Caco-2 (cell line): ENCODE measurements around the gene EGFR. TPM values are rescaled to one million over a fixed set of nuclear protein-coding genes. Genes with fewer than 3 reads are reported as not detected.

ENCODE experiments used
- BruUV-seq: library from RNA; stranded (reverse); fragments of 400-500 nt; replicated peaks from 2 replicates; lab custom pipeline; 2021; lab: Mats Ljungman, UMichigan
- CTCF ChIA-PET: fragments of 300-600 bp; sonication (Branson Sonifier 250); formaldehyde crosslinking; loops from one replicate; lab custom pipeline; 2022; ENCODE audit warnings: antibody characterized with exemption; lab: Charles Lee
- POLR2A ChIA-PET: fragments of 300-600 bp; sonication (Branson Sonifier 250); formaldehyde crosslinking; loops from one replicate; lab custom pipeline; 2022; ENCODE audit warnings: antibody characterized with exemption; lab: Charles Lee
- DNase-seq, 2 experiments: peaks; one replicate each; pipeline versions ENCODE4 v3.0.0 to v3.0.0-alpha.2; 2020 to 2022
- H3K27me3 ChIP-seq: replicated peaks from 2 replicates; pipeline ENCODE4 v1.6.0; 2011; ENCODE audit warnings: low read length; ENCODE audit not compliant: control insufficient read depth, insufficient read depth
- H3K36me3 ChIP-seq: 2 replicates; pipeline ENCODE4 v1.5.1; 2011; ENCODE audit warnings: low read length; ENCODE audit not compliant: control insufficient read depth, insufficient read depth
- H3K4me1 ChIP-seq: fragments of 250-450 bp; sonication (Bioruptor Pico); 2 replicates; pipeline ENCODE4 v1.5.1; 2020; ENCODE audit warnings: mild to moderate bottlenecking
- H3K4me3 ChIP-seq: 2 replicates; pipeline ENCODE4 v1.5.1; 2011; ENCODE audit warnings: low read depth, mild to moderate bottlenecking, control low read depth, low read length
- H3K9me3 ChIP-seq: fragments of 250-450 bp; sonication (Bioruptor Pico); 2 replicates; pipeline ENCODE4 v1.5.1; 2020; ENCODE audit warnings: mild to moderate bottlenecking, moderate library complexity
- H3K27ac Mint-ChIP-seq: one replicate; pipeline ENCODE4 v1.8.0; 2022; ENCODE audit warnings: mixed read lengths; ENCODE audit not compliant: unreplicated experiment
- H3K27me3 Mint-ChIP-seq: one replicate; pipeline ENCODE4 v1.8.0; 2022; ENCODE audit warnings: mixed read lengths; ENCODE audit not compliant: insufficient read depth, unreplicated experiment
- H3K36me3 Mint-ChIP-seq: one replicate; pipeline ENCODE4 v1.8.0; 2022; ENCODE audit warnings: mild to moderate bottlenecking, mixed read lengths; ENCODE audit not compliant: insufficient read depth, unreplicated experiment
- H3K4me1 Mint-ChIP-seq: one replicate; pipeline ENCODE4 v1.8.0; 2022; ENCODE audit warnings: low read depth, mixed read lengths; ENCODE audit not compliant: unreplicated experiment
- H3K4me3 Mint-ChIP-seq: one replicate; pipeline ENCODE4 v1.8.0; 2022; ENCODE audit warnings: mild to moderate bottlenecking, moderate library complexity, mixed read lengths; ENCODE audit not compliant: unreplicated experiment
- H3K9me3 Mint-ChIP-seq: one replicate; pipeline ENCODE4 v1.8.0; 2022; ENCODE audit warnings: mixed read lengths; ENCODE audit not compliant: unreplicated experiment
- CTCF ChIP-seq, 2 experiments: fragments of 200-600 bp in 1 of 2; IDR thresholded peaks; 1 replicate in 1 of 2; 2 replicates in 1 of 2; pipeline versions ENCODE4 v1.5.1 to v1.8.0; 2011 to 2022; ENCODE audit warnings: antibody characterized with exemption in 1 of 2, control low read depth in 1 of 2, inconsistent platforms in 1 of 2, low read depth in 1 of 2, low read length in 1 of 2, mild to moderate bottlenecking in 1 of 2, moderate library complexity in 1 of 2; ENCODE audit not compliant: insufficient read depth in 1 of 2, severe bottlenecking in 1 of 2, unreplicated experiment in 1 of 2
- intact Hi-C: fragments of 100-400 bp; cut with micrococcal nuclease; formaldehyde crosslinking; loops from one replicate; pipeline ENCODE4 v1.10.0; 2022; ENCODE audit not compliant: unreplicated experiment
- total RNA-seq: library from RNA; stranded (reverse); gene quantifications from 2 replicates; pipeline ENCODE4 v1.2.3, GENCODE V29; 2022

Gene EGFR
- total RNA-seq, 1 experiment from 2014 or later = 60.1 TPM

- peaks cover 22% of the 10 kb centered on the region for H3K36me3 Mint-ChIP-seq
- Histone ChIP-seq H3K36me3 (no peaks in the 10 kb centered on the region), H3K27me3 (no peaks in the 10 kb centered on the region), H3K4me1 (peaks cover 66% of the 10 kb centered on the region), H3K4me3 (no peak overlapping the region), H3K9me3 (no peaks in the 10 kb centered on the region)
- peaks cover 46% of the 10 kb centered on the region for H3K4me1 Mint-ChIP-seq
- DNase-seq = peak in 1 of 2 experiments; percentile 47
- POLR2A ChIA-PET = interaction anchor here (0.6 to 1.1 kb wide), 3 partner anchors 12 to 119 kb away, joined by 4 to 7 read pairs (median 5); no protein-coding TSS in a partner anchor
- no peak for TF ChIP-seq CTCF (IDR thresholded peaks at IDR 0.05; ENCODE audit: insufficient read depth in 1 of 2, low read depth in 1 of 2, low read length in 1 of 2, severe bottlenecking in 1 of 2, unreplicated experiment in 1 of 2)
- no TSS peak for BruUV-seq
- CTCF ChIA-PET = interaction anchor here (0.6 to 2.7 kb wide), 2 partner anchors 13 to 20 kb away, joined by 3 to 10 read pairs; no protein-coding TSS in a partner anchor
- H3K27me3 Mint-ChIP-seq = no peaks in the 10 kb centered on the region
- peak overlapping the region; percentile 95 for H3K27ac Mint-ChIP-seq
- intact Hi-C loops = loop anchor here (1.0 to 5.0 kb wide), 5 partner anchors 18 to 293 kb away; no protein-coding TSS in a partner anchor
- H3K4me3 Mint-ChIP-seq = no peak overlapping the region
- no peaks in the 10 kb centered on the region for H3K9me3 Mint-ChIP-seq
Measured at GRCh38 chr7:55065079-55065478, 46.3 kb downstream of the EGFR start.

- TF ChIP-seq CTCF (IDR thresholded peaks at IDR 0.05; ENCODE audit: insufficient read depth in 1 of 2, low read depth in 1 of 2, low read length in 1 of 2, severe bottlenecking in 1 of 2, unreplicated experiment in 1 of 2) = no peak
- Mint-ChIP-seq H3K4me1 (peaks cover 50% of the 10 kb centered on the region), H3K4me3 (peak overlapping the region; percentile 50), H3K27me3 (no peaks in the 10 kb centered on the region), H3K36me3 (peaks cover 22% of the 10 kb centered on the region), H3K27ac (peak overlapping the region; percentile 95), H3K9me3 (no peaks in the 10 kb centered on the region)
- DNase-seq = peak; percentile 50 to 64
- Histone ChIP-seq H3K36me3 (no peaks in the 10 kb centered on the region), H3K4me3 (no peak overlapping the region), H3K27me3 (no peaks in the 10 kb centered on the region), H3K4me1 (peaks cover 69% of the 10 kb centered on the region), H3K9me3 (no peaks in the 10 kb centered on the region)
- ChIA-PET CTCF (interaction anchor here (0.6 to 2.7 kb wide), 5 partner anchors 12 to 190 kb away, joined by 3 to 10 read pairs (median 4); no protein-coding TSS in a partner anchor), POLR2A (interaction anchor here (0.6 to 1.1 kb wide), 5 partner anchors 12 to 119 kb away, joined by 3 to 7 read pairs (median 4); no protein-coding TSS in a partner anchor)
- intact Hi-C loops = loop anchor here (1.0 to 5.0 kb wide), 6 partner anchors 9 to 293 kb away; no protein-coding TSS in a partner anchor
- BruUV-seq = no TSS peak
Measured at GRCh38 chr7:55065511-55066229, 46.9 kb downstream of the EGFR start.

GRCh38 chr7:55066524-55066923 lies 47.7 kb downstream of the EGFR start:
- no TSS peak for BruUV-seq
- H3K4me3 ChIP-seq = no peak overlapping the region
- POLR2A ChIA-PET = interaction anchor here (0.9 kb wide), 1 partner anchor 122 kb away, joined by 3 read pairs; no protein-coding TSS in a partner anchor
- Mint-ChIP-seq H3K4me3 (peak overlapping the region; percentile 58), H3K27me3 (no peaks in the 10 kb centered on the region), H3K36me3 (peaks cover 22% of the 10 kb centered on the region), H3K27ac (peak overlapping the region; percentile 95), H3K9me3 (no peaks in the 10 kb centered on the region), H3K4me1 (peaks cover 52% of the 10 kb centered on the region)
- H3K4me1 ChIP-seq = peaks cover 69% of the 10 kb centered on the region
- DNase-seq = peak; percentile 69 to 76
- CTCF ChIA-PET = interaction anchor here (0.9 to 2.7 kb wide), 7 partner anchors 11 to 189 kb away, joined by 3 to 10 read pairs (median 4); no protein-coding TSS in a partner anchor
- no peaks in the 10 kb centered on the region for H3K36me3 ChIP-seq
- peak in 1 of 2 experiments; percentile 24 for TF ChIP-seq CTCF (IDR thresholded peaks at IDR 0.05; ENCODE audit: insufficient read depth in 1 of 2, low read depth in 1 of 2, low read length in 1 of 2, severe bottlenecking in 1 of 2, unreplicated experiment in 1 of 2)
- H3K27me3 ChIP-seq = no peaks in the 10 kb centered on the region
- intact Hi-C loops = loop anchor here (1.0 to 5.0 kb wide), 3 partner anchors 8 to 294 kb away; no protein-coding TSS in a partner anchor
- no peaks in the 10 kb centered on the region for H3K9me3 ChIP-seq
